Stimulated activated CD8-positive, alpha-beta memory T cell treated with anti-CD3 and anti-CD28 coated beads, Interleukin-12 subunit alpha, Interleukin-12 subunit beta, amount 100 ng/mL, for 1 hour (primary cell): ENCODE measurements around the gene TRIM63.

Experiments
- DNase-seq: peaks from one replicate; pipeline ENCODE4 v3.0.0-alpha.2; 2020; ENCODE audit warnings: low read depth

Gene TRIM63

GRCh38 chr1:26034504-26035202 lies 32.8 kb downstream of the TRIM63 start:
- DNase-seq, result no peak

- DNase-seq, result no peak
These were observed 34.6 kb downstream of the TRIM63 start for GRCh38 chr1:26032656-26033357.

GRCh38 chr1:26031611-26032220 lies 35.7 kb downstream of the TRIM63 start:
- DNase-seq, result no peak

- DNase-seq, result no peak
These were observed 36.2 kb downstream of the TRIM63 start for GRCh38 chr1:26031196-26031595.

- no peak for DNase-seq
These were observed 37.5 kb downstream of the TRIM63 start for GRCh38 chr1:26029864-26030481.

GRCh38 chr1:26029054-26029863 lies 38.2 kb downstream of the TRIM63 start:
- no peak for DNase-seq

GRCh38 chr1:26028490-26028980 lies 38.9 kb downstream of the TRIM63 start:
- no peak for DNase-seq

GRCh38 chr1:26027716-26028489 lies 39.5 kb downstream of the TRIM63 start:
- no peak for DNase-seq

GRCh38 chr1:26025517-26025916 lies 41.9 kb downstream of the TRIM63 start:
- no peak for DNase-seq

- DNase-seq, result no peak
These were observed 42.4 kb downstream of the TRIM63 start for GRCh38 chr1:26025060-26025459.

- no peak for DNase-seq
These were observed 43.6 kb downstream of the TRIM63 start for GRCh38 chr1:26023826-26024225.

- DNase-seq, result no peak
These were observed 44.4 kb downstream of the TRIM63 start for GRCh38 chr1:26023009-26023408.

- DNase-seq, result no peak
These were observed 45.0 kb downstream of the TRIM63 start for GRCh38 chr1:26022404-26022779.

GRCh38 chr1:26021647-26022403 lies 45.6 kb downstream of the TRIM63 start, which contains the start of gene EXTL1:
Gene EXTL1 (plus strand): TSS chr1:26021775. CDS start chr1:26022647, 872 bp downstream.
- DNase-seq, result no peak

GRCh38 chr1:26020941-26021646 lies 46.3 kb downstream of the TRIM63 start:
- no peak for DNase-seq

- DNase-seq, result no peak
These were observed 47.1 kb downstream of the TRIM63 start for GRCh38 chr1:26020330-26020768.

GRCh38 chr1:26019641-26020315 lies 47.7 kb downstream of the TRIM63 start:
- DNase-seq, result no peak

GRCh38 chr1:26017606-26018005 lies 49.8 kb downstream of the TRIM63 start:
- no peak for DNase-seq
